Testis (tissue), 2 donors: ENCODE measurements around the gene RRP9.

ENCODE experiments used
- CTCF ChIP-seq, 3 experiments: fragments of 450-650 bp in 2 of 3; fragments of 200-600 bp in 1 of 3; sonication (generic) in 1 of 3; IDR thresholded peaks; one replicate each; pipeline ENCODE4 v1.5.1; 2016 to 2019; ENCODE audit warnings: antibody characterized with exemption in 3 of 3, mild to moderate bottlenecking in 2 of 3, moderate library complexity in 1 of 3
- POLR2A ChIP-seq: fragments of 450-650 bp; IDR thresholded peaks from one replicate; pipeline ENCODE4 v1.6.1; 2017; ENCODE audit warnings: antibody characterized with exemption, mild to moderate bottlenecking, moderate library complexity

GRCh38 chr3:51954105-51954504 is 12.4 kb upstream of the RRP9 start:
- no peak for TF ChIP-seq CTCF (IDR thresholded peaks at IDR 0.05)
- TF ChIP-seq POLR2A: no peak
